GM21786 (cell line): ENCODE measurements around the gene ADAM12.

ENCODE experiments used
- ATAC-seq: cut with Tn5 transposase; IDR thresholded peaks from one replicate; pipeline ENCODE4 v1.9.1; 2021; ENCODE audit not compliant: unreplicated experiment

Gene ADAM12

GRCh38 chr10:126218778-126219649 is 169.3 kb downstream of the ADAM12 start:
- no peak for ATAC-seq

- ATAC-seq, result no peak
These were observed 170.1 kb downstream of the ADAM12 start for GRCh38 chr10:126218174-126218573.

- no peak for ATAC-seq
These were observed 171.7 kb downstream of the ADAM12 start for GRCh38 chr10:126216632-126216961.

- ATAC-seq, result no peak
These were observed 172.3 kb downstream of the ADAM12 start for GRCh38 chr10:126215746-126216631.

- ATAC-seq, result no peak
These were observed 173.6 kb downstream of the ADAM12 start for GRCh38 chr10:126214679-126215078.

- ATAC-seq, result no peak
These were observed 174.3 kb downstream of the ADAM12 start for GRCh38 chr10:126214021-126214420.

GRCh38 chr10:126212738-126213137 is 175.5 kb downstream of the ADAM12 start:
- no peak for ATAC-seq

GRCh38 chr10:126210051-126210651 is 178.1 kb downstream of the ADAM12 start:
- no peak for ATAC-seq

GRCh38 chr10:126209451-126209850 is 178.8 kb downstream of the ADAM12 start:
- no peak for ATAC-seq

GRCh38 chr10:126208726-126209302 is 179.5 kb downstream of the ADAM12 start:
- no peak for ATAC-seq

- no peak for ATAC-seq
These were observed 180.4 kb downstream of the ADAM12 start for GRCh38 chr10:126207851-126208250.

- ATAC-seq, result no peak
These were observed 180.9 kb downstream of the ADAM12 start for GRCh38 chr10:126207313-126207771.

GRCh38 chr10:126205486-126206205 is 182.6 kb downstream of the ADAM12 start:
- no peak for ATAC-seq

- no peak for ATAC-seq
These were observed 184.0 kb downstream of the ADAM12 start for GRCh38 chr10:126204320-126204719.

- no peak for ATAC-seq
These were observed 184.5 kb downstream of the ADAM12 start for GRCh38 chr10:126203746-126204145.

GRCh38 chr10:126201603-126202002 is 186.7 kb downstream of the ADAM12 start:
- ATAC-seq, result no peak

- no peak for ATAC-seq
These were observed 188.9 kb downstream of the ADAM12 start for GRCh38 chr10:126199221-126199998.

- ATAC-seq, result no peak
These were observed 189.6 kb downstream of the ADAM12 start for GRCh38 chr10:126198681-126199080.

GRCh38 chr10:126197036-126197543 is 191.2 kb downstream of the ADAM12 start:
- no peak for ATAC-seq
